HL-60 (cell line): ENCODE data around the gene IFIT5.
A peak's percentile ranks its signal among the peaks of the same experiment; 100 is the strongest.

Experiments used
- DNase-seq, 2 experiments: peaks; one replicate each; pipeline ENCODE4 v3.0.0-alpha.2; 2010 to 2020; ENCODE audit warnings: low read depth in 1 of 2, low spot score in 1 of 2
- H3K27ac ChIP-seq: fragments of 250-450 bp; sonication (Bioruptor Pico); replicated peaks from 2 replicates; pipeline ENCODE4 v1.5.1; 2020; ENCODE audit warnings: mild to moderate bottlenecking, moderate library complexity
- H3K27me3 ChIP-seq: fragments of 250-450 bp; sonication (Bioruptor Pico); 2 replicates; pipeline ENCODE4 v1.5.1; 2021; ENCODE audit warnings: mild to moderate bottlenecking, moderate library complexity; ENCODE audit not compliant: insufficient read depth, poor library complexity, severe bottlenecking
- H3K4me3 ChIP-seq: replicated peaks from 2 replicates; pipeline ENCODE4 v1.5.1; 2011; ENCODE audit warnings: mild to moderate bottlenecking, control low read depth, low read length; ENCODE audit not compliant: insufficient read depth
- CTCF ChIP-seq: IDR thresholded peaks from one replicate; pipeline ENCODE4 v1.5.1; 2011; ENCODE audit warnings: low read length, control low read depth, inconsistent platforms; ENCODE audit not compliant: insufficient read depth
- GABPA ChIP-seq: IDR thresholded peaks from 2 replicates; pipeline ENCODE4 v1.6.1; 2012; ENCODE audit warnings: low read depth
- POLR2AphosphoS5 ChIP-seq: IDR thresholded peaks from 2 replicates; pipeline ENCODE4 v1.6.1; 2012; ENCODE audit warnings: low read depth
- REST ChIP-seq: IDR thresholded peaks from 2 replicates; pipeline ENCODE4 v1.6.1; 2012; ENCODE audit warnings: low read depth; ENCODE audit not compliant: insufficient replicate concordance
- SPI1 ChIP-seq: IDR thresholded peaks from 2 replicates; pipeline ENCODE4 v1.6.1; 2012; ENCODE audit warnings: low read depth, mild to moderate bottlenecking, borderline replicate concordance

The IFIT5 gene

GRCh38 chr10:89466599-89467035 is 52.2 kb downstream of the IFIT5 start:
- Histone ChIP-seq H3K27ac (no peak overlapping the region), H3K27me3 (no peaks in the 10 kb centered on the region), H3K4me3 (no peak overlapping the region)
- TF ChIP-seq REST, result no peak
- no peak for TF ChIP-seq GABPA
- TF ChIP-seq SPI1, result peak; percentile 95
- TF ChIP-seq POLR2AphosphoS5, result no peak
- TF ChIP-seq CTCF, result peak; percentile 45
- DNase-seq, result peak in 1 of 2 experiments; percentile 36

GRCh38 chr10:89468191-89468965 is 54.0 kb downstream of the IFIT5 start:
- no peak overlapping the region for H3K27ac ChIP-seq
- no peak for DNase-seq
- no peak overlapping the region for H3K4me3 ChIP-seq
- TF ChIP-seq CTCF, result no peak
- H3K27me3 ChIP-seq, result no peaks in the 10 kb centered on the region

- Histone ChIP-seq H3K27me3 (no peaks in the 10 kb centered on the region), H3K4me3 (no peak overlapping the region), H3K27ac (no peak overlapping the region)
- DNase-seq, result no peak
- TF ChIP-seq POLR2AphosphoS5 (no peak), SPI1 (no peak)
These were observed 55.1 kb downstream of the IFIT5 start for GRCh38 chr10:89469517-89469916.
